Activated CD4-positive, alpha-beta T cell treated with anti-CD3 and anti-CD28 coated beads for 36 hours (primary cell): ENCODE results near the gene MYOM1. TPM values are rescaled to one million over a fixed set of nuclear protein-coding genes. Genes with fewer than 3 reads are reported as not detected.

Source experiments
- ATAC-seq: fragments of 200-7000 bp; cut with Tn5 transposase; one replicate; pipeline ENCODE4 v1.10.0; 2021; ENCODE audit warnings: mild to moderate bottlenecking, moderate library complexity
- CTCF ChIA-PET: fragments of 350-600 bp; sonication (Branson Sonifier 250); formaldehyde crosslinking; loops from one replicate; lab custom pipeline; 2021; ENCODE audit warnings: antibody characterized with exemption; lab: Charles Lee
- POLR2A ChIA-PET: fragments of 350-600 bp; sonication (Branson Sonifier 250); formaldehyde crosslinking; loops from one replicate; lab custom pipeline; 2021; ENCODE audit warnings: antibody characterized with exemption, inconsistent platforms; lab: Charles Lee
- DNase-seq: peaks from one replicate; pipeline ENCODE4 v3.0.0-alpha.2; 2020
- H3K27ac Mint-ChIP-seq: one replicate; pipeline ENCODE4 v1.8.0; 2021; ENCODE audit warnings: mixed read lengths
- H3K27me3 Mint-ChIP-seq: one replicate; pipeline ENCODE4 v1.8.0; 2021; ENCODE audit warnings: mixed read lengths
- H3K36me3 Mint-ChIP-seq: one replicate; pipeline ENCODE4 v1.8.0; 2021; ENCODE audit warnings: low read depth, mixed read lengths
- H3K4me1 Mint-ChIP-seq: one replicate; pipeline ENCODE4 v1.8.0; 2021; ENCODE audit warnings: mixed read lengths
- H3K4me3 Mint-ChIP-seq: one replicate; pipeline ENCODE4 v1.8.0; 2021; ENCODE audit warnings: mild to moderate bottlenecking, moderate library complexity, mixed read lengths
- H3K9me3 Mint-ChIP-seq: one replicate; pipeline ENCODE4 v1.8.0; 2021; ENCODE audit warnings: low read depth, mixed read lengths
- intact Hi-C, 2 experiments: fragments of 100-400 bp; cut with DNase I in 1 of 2; cut with micrococcal nuclease in 1 of 2; formaldehyde crosslinking; loops; one replicate each; pipeline versions ENCODE4 v1.14.2 to v1.15.1; 2022 to 2024; cut with DNase I, micrococcal nuclease
- total RNA-seq, 2 experiments: library from RNA; stranded (reverse); gene quantifications; one replicate each; pipeline ENCODE4 v1.2.3, GENCODE V29; 2021

MYOM1 gene
- total RNA-seq, 2 experiments from 2014 or later, result 0.89 to 0.95 TPM

GRCh38 chr18:3218819-3219218 is 949 bp downstream of the MYOM1 start:
- ChIA-PET POLR2A (no interaction called here), CTCF (interaction anchor here (0.5 to 3.1 kb wide), 3 partner anchors 27 to 185 kb away, joined by 3 to 9 read pairs (median 3); no protein-coding TSS in a partner anchor)
- DNase-seq (no peak), ATAC-seq (no peak)
- Mint-ChIP-seq H3K4me1 (peaks cover 7% of the 10 kb centered on the region), H3K4me3 (no peak overlapping the region), H3K27ac (no peak overlapping the region), H3K27me3 (no peaks in the 10 kb centered on the region), H3K36me3 (no peaks in the 10 kb centered on the region), H3K9me3 (no peaks in the 10 kb centered on the region)
- intact Hi-C loops, result no loop called here

GRCh38 chr18:3217948-3218647 is 1.7 kb downstream of the MYOM1 start:
- Mint-ChIP-seq H3K9me3 (no peaks in the 10 kb centered on the region), H3K4me1 (peaks cover 8% of the 10 kb centered on the region), H3K4me3 (no peak overlapping the region), H3K27me3 (no peaks in the 10 kb centered on the region), H3K36me3 (no peaks in the 10 kb centered on the region), H3K27ac (no peak overlapping the region)
- CTCF ChIA-PET, result interaction anchor here (0.6 to 3.1 kb wide), 3 partner anchors 28 to 287 kb away, joined by 3 to 9 read pairs (median 3); no protein-coding TSS in a partner anchor
- DNase-seq, result no peak
- ATAC-seq, result no peak
- intact Hi-C loops, result no loop called here
- POLR2A ChIA-PET, result no interaction called here

DNA sequence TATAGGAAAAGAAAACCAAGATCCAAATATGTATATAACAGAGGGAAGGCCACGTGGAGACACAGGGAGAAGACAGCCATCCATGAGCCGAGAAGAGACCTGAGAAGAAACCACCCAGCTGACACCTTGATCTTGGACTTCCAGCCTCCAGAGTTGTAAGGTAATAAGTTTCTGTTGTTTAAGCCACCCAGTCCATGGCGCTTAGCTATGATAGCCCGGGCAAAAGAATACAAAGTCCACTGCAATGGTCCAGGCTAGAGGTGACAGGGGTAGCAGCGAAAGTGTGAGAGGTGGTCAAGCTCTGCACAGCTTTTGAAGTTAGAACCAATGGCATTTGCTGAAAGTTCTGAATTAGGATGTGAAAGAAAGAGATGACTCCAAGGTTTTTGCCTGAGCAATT is 2.8 kb downstream of the MYOM1 start:
- Mint-ChIP-seq H3K36me3 (no peaks in the 10 kb centered on the region), H3K27ac (no peak overlapping the region), H3K4me3 (no peak overlapping the region), H3K4me1 (peaks cover 12% of the 10 kb centered on the region), H3K27me3 (no peaks in the 10 kb centered on the region), H3K9me3 (no peaks in the 10 kb centered on the region)
- ChIA-PET POLR2A (no interaction called here), CTCF (interaction anchor here (1.3 kb wide), 1 partner anchor 66 kb away, joined by 3 read pairs; no protein-coding TSS in a partner anchor)
- no peak for DNase-seq
- intact Hi-C loops, result no loop called here
- no peak for ATAC-seq

DNA sequence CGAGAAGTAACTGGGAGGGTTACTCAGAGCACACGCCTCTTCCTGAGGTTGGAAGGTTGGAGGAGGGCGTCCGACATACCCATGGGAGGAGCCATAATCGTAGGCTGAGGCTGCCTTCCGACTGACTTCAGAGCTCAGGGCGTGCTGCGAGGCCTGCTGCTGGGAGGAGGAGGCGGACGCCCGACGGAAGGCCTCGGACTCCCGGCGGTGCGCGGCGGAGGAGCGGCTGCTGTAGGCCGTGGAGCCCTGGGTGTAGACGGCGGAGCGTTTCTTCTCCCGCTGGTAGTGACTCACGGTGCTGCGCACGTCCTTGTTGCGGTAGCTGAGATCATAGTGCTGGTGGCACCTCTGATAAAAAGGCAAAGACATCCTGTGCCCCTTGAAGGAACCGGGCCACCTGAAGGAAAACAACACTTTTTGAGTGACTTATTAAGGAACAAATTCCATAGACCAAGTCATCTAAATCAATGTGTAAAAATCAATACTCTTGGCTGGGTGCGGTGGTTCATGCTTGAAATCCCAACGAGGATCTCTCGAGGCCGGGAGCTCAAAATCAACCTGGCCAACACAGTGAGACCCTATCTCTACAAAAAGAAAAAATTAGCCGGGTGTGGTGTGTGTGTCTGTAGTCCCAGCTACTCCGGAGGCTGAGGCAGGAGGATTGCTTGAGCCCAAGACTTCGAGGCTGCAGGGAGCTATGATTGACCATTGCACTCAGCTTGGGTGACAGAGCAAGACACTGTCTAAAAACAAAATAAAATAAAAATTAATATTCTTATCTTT is 4.7 kb downstream of the MYOM1 start:
- Mint-ChIP-seq H3K4me3 (no peak overlapping the region), H3K27ac (no peak overlapping the region), H3K9me3 (no peaks in the 10 kb centered on the region), H3K27me3 (no peaks in the 10 kb centered on the region), H3K36me3 (no peaks in the 10 kb centered on the region), H3K4me1 (peaks cover 12% of the 10 kb centered on the region)
- intact Hi-C loops, result no loop called here
- no peak for ATAC-seq
- no peak for DNase-seq
- POLR2A ChIA-PET, result no interaction called here
- CTCF ChIA-PET, result no interaction called here

GRCh38 chr18:3213300-3214059 is 6.3 kb downstream of the MYOM1 start:
- DNase-seq (no peak), ATAC-seq (peak; percentile 78)
- H3K4me3 Mint-ChIP-seq, result no peak overlapping the region
- no peak overlapping the region for H3K27ac Mint-ChIP-seq
- CTCF ChIA-PET, result interaction anchor here (0.7 to 2.7 kb wide), 3 partner anchors 10 to 280 kb away, joined by 3 to 9 read pairs (median 8); no protein-coding TSS in a partner anchor
- H3K27me3 Mint-ChIP-seq, result no peaks in the 10 kb centered on the region
- POLR2A ChIA-PET, result no interaction called here
- H3K4me1 Mint-ChIP-seq, result peaks cover 12% of the 10 kb centered on the region
- no peaks in the 10 kb centered on the region for H3K9me3 Mint-ChIP-seq
- H3K36me3 Mint-ChIP-seq, result no peaks in the 10 kb centered on the region
- intact Hi-C loops, result no loop called here

DNA sequence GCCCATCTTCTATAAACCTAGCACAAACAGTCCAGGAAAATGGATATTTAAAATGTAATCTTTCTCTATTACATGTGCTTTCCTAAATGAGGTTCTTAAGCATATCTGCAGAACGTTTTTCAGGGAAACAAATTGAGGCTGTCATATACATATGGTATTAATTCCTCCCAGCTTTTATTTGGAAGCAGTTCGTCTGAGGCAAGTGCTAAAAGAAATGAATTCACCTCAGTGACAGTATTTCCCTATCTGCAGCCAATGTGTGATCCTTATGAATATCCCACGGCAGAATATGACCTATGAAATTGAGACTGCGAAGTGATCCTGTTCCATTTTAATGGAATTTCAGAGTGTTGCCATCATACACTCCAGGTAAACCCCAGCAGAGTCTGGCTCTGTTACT is 7.1 kb downstream of the MYOM1 start:
- intact Hi-C loops, result no loop called here
- Mint-ChIP-seq H3K27me3 (no peaks in the 10 kb centered on the region), H3K4me3 (no peak overlapping the region), H3K36me3 (no peaks in the 10 kb centered on the region), H3K27ac (no peak overlapping the region), H3K9me3 (no peaks in the 10 kb centered on the region), H3K4me1 (peaks cover 12% of the 10 kb centered on the region)
- ATAC-seq (no peak), DNase-seq (no peak)
- CTCF ChIA-PET, result interaction anchor here (0.7 to 2.7 kb wide), 3 partner anchors 11 to 280 kb away, joined by 3 to 9 read pairs (median 8); no protein-coding TSS in a partner anchor
- POLR2A ChIA-PET, result no interaction called here

DNA sequence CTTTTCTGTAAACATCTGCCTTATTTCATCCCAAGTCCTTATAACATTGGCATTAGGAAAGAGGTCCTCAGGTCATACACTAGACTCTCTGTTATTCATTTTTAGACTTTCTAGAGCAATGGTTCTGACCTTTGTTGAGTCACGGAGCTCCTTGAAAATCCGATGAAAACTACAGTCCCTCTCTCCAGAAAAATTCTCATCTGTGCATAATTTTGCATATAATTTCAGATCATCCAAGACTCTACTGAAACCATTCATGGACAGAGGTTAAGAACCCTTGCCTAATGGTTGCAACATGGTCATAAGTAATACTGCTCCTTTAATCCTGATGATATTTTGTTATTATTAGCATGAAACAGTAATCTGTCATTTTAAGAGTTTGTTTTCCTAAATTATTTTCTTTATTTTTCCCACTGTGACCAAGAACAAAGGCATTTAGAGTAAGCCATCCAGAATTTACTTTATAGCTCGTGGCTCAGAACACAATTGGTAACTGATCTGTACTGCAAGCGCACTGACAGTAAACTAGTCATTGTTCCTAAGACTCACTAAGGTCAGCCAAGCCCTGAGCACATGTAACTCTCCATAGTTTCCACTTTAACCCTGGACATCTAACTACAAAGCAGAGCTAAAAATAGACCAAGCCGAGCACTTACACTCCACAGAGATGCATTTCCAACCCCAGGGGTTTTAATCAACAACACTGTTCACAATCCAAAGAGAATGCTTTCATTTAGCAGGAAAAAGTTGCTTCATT is 8.4 kb downstream of the MYOM1 start:
- ChIA-PET CTCF (interaction anchor here (0.8 to 2.7 kb wide), 4 partner anchors 9 to 278 kb away, joined by 3 to 8 read pairs (median 3); no protein-coding TSS in a partner anchor), POLR2A (interaction anchor here (0.9 kb wide), 1 partner anchor 35 kb away, joined by 3 read pairs; no protein-coding TSS in a partner anchor)
- no peak for ATAC-seq
- intact Hi-C loops, result no loop called here
- H3K9me3 Mint-ChIP-seq, result no peaks in the 10 kb centered on the region
- no peak overlapping the region for H3K27ac Mint-ChIP-seq
- H3K4me1 Mint-ChIP-seq, result peaks cover 12% of the 10 kb centered on the region
- DNase-seq, result no peak
- H3K27me3 Mint-ChIP-seq, result no peaks in the 10 kb centered on the region
- no peaks in the 10 kb centered on the region for H3K36me3 Mint-ChIP-seq
- H3K4me3 Mint-ChIP-seq, result no peak overlapping the region

- no peak for DNase-seq
Measured at GRCh38 chr18:3209859-3210569, 9.8 kb downstream of the MYOM1 start.

DNA sequence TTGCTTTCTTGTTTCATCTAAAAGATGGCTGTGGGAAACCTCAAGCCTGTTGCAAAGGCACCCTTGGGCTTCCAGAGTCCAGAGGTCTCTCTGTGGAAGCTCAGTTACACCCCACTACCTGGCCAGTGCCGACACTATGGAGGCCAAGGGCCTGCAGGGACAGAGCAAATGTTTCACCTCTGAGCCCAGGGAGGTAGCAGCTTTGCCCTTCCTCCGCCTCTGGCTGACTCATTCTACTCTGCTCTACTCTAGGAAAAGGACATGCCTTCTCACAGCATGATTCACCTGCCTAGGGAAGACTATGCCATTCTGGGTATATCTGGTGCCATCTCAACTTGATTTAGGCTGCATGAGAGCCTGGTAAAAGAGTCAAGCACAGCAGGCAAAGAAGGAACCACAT is 12.2 kb downstream of the MYOM1 start:
- H3K27ac Mint-ChIP-seq, result no peak overlapping the region
- no peaks in the 10 kb centered on the region for H3K4me1 Mint-ChIP-seq
- H3K27me3 Mint-ChIP-seq, result no peaks in the 10 kb centered on the region
- DNase-seq (peak; percentile 27), ATAC-seq (peak; percentile 83)
- ChIA-PET CTCF (interaction anchor here (0.7 kb wide), 1 partner anchor 56 kb away, joined by 3 read pairs; no protein-coding TSS in a partner anchor), POLR2A (no interaction called here)
- intact Hi-C loops, result no loop called here
- H3K4me3 Mint-ChIP-seq, result no peak overlapping the region
- peaks cover 12% of the 10 kb centered on the region for H3K36me3 Mint-ChIP-seq
- H3K9me3 Mint-ChIP-seq, result peaks cover 14% of the 10 kb centered on the region

More at GRCh38 chr18:3209859-3210569, 9.8 kb downstream of the MYOM1 start:
- H3K27me3 Mint-ChIP-seq, result no peaks in the 10 kb centered on the region
- intact Hi-C loops, result no loop called here
- peaks cover 7% of the 10 kb centered on the region for H3K9me3 Mint-ChIP-seq
- ChIA-PET POLR2A (no interaction called here), CTCF (interaction anchor here (0.6 to 0.9 kb wide), 3 partner anchors 22 to 241 kb away, joined by 3 read pairs; no protein-coding TSS in a partner anchor)
- H3K4me3 Mint-ChIP-seq, result no peak overlapping the region
- peaks cover 12% of the 10 kb centered on the region for H3K4me1 Mint-ChIP-seq
- H3K36me3 Mint-ChIP-seq, result peaks cover 8% of the 10 kb centered on the region
- no peak overlapping the region for H3K27ac Mint-ChIP-seq
- ATAC-seq, result peak; percentile 33

DNA sequence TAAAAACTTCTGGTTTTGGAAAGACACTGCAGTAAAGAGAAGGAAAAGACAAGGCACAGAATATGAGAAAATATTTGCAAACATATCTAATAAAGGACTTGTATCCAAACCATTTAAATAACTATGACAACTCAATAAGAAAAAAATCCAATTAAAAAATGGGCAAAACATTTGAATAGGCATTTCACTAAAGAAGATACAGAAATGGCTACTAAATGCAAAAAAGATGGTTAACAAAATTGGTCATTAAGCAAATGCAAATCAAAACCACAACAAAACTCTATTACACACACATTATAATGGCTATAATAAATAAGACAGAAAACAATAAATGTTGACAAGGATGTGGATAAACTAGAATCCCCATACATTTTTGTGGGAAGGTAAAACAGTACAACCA is 14.5 kb downstream of the MYOM1 start:
- no peak for ATAC-seq
- ChIA-PET CTCF (no interaction called here), POLR2A (no interaction called here)
- Mint-ChIP-seq H3K27me3 (no peaks in the 10 kb centered on the region), H3K4me1 (no peaks in the 10 kb centered on the region), H3K27ac (no peak overlapping the region), H3K9me3 (peaks cover 14% of the 10 kb centered on the region), H3K36me3 (peaks cover 12% of the 10 kb centered on the region), H3K4me3 (no peak overlapping the region)
- no peak for DNase-seq
- intact Hi-C loops, result no loop called here
